GM19351 (cell line): ENCODE measurements around the gene NPPC.

Experiments
- ATAC-seq: cut with Tn5 transposase; IDR thresholded peaks from one replicate; pipeline ENCODE4 v1.9.1; 2021; ENCODE audit warnings: mild to moderate bottlenecking, moderate library complexity; ENCODE audit not compliant: unreplicated experiment

Gene NPPC

GRCh38 chr2:231935815-231936214 lies 9.6 kb upstream of the NPPC start:
- no peak for ATAC-seq

GRCh38 chr2:231935207-231935524 lies 9.0 kb upstream of the NPPC start:
- ATAC-seq: no peak

- ATAC-seq: no peak
Measured at GRCh38 chr2:231934441-231935206, 8.4 kb upstream of the NPPC start.

- ATAC-seq: no peak
Measured at GRCh38 chr2:231933916-231934401, 7.8 kb upstream of the NPPC start.

GRCh38 chr2:231932985-231933915 lies 7.1 kb upstream of the NPPC start:
- ATAC-seq: no peak

GRCh38 chr2:231932711-231932970 lies 6.4 kb upstream of the NPPC start:
- ATAC-seq: no peak

- ATAC-seq: no peak
Measured at GRCh38 chr2:231931481-231931915, 5.3 kb upstream of the NPPC start.

GRCh38 chr2:231930593-231931281 lies 4.5 kb upstream of the NPPC start:
- ATAC-seq: no peak

- no peak for ATAC-seq
Measured at GRCh38 chr2:231929961-231930592, 3.9 kb upstream of the NPPC start.

GRCh38 chr2:231928901-231929725 lies 2.9 kb upstream of the NPPC start:
- ATAC-seq: no peak

- ATAC-seq: no peak
Measured at GRCh38 chr2:231928481-231928880, 2.3 kb upstream of the NPPC start.

- no peak for ATAC-seq
Measured at GRCh38 chr2:231927566-231927890, 1.3 kb upstream of the NPPC start.

- no peak for ATAC-seq
Measured at GRCh38 chr2:231926761-231927565, 767 bp upstream of the NPPC start.

GRCh38 chr2:231925303-231926179 lies 655 bp downstream of the NPPC start:
- peak; percentile 50 for ATAC-seq

- ATAC-seq: no peak
Measured at GRCh38 chr2:231924889-231925275, 1.3 kb downstream of the NPPC start.

GRCh38 chr2:231923951-231924888 lies 2.0 kb downstream of the NPPC start:
- ATAC-seq: no peak

GRCh38 chr2:231923010-231923344 lies 3.2 kb downstream of the NPPC start:
- ATAC-seq: no peak
